Measurements from ENCODE around the gene RIC8A. TPM values are rescaled to one million over a fixed set of nuclear protein-coding genes. Genes with fewer than 3 reads are reported as not detected.
A peak's percentile ranks its signal among the peaks of the same experiment; 100 is the strongest.

RIC8A gene
- total and polyA plus RNA-seq, 2 donors = 54.7 to 59.1 TPM

DNA sequence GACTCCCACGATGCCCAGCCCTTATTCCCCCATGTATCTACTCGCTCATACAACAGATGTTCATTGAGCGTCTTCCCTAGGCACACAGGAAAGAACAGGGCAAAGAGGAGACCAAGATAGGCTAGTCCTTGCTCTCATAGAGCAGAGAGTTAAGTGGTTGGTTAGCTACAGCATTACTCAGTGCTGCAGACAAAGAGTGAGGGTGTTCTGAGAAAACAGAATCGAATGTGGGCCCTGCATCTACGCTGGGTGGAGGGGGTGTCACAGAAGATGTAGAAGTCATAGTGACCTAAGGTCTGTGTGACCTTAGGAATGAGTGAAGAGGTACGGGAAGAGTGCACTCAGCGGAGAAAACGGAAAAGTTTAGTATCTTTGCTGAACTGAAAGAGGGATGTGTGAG lies 41.6 kb downstream of the RIC8A start:
- Histone ChIP-seq H3K27me3 (ENCODE audit: control insufficient read depth in 2 of 2, insufficient read depth in 1 of 2, low read length in 1 of 2) (no peaks in the 10 kb centered on the region), H3K4me1 (ENCODE audit: control insufficient read depth in 2 of 2, insufficient read depth in 2 of 2, low read length in 2 of 2) (peaks cover 0 to 5% of the 10 kb centered on the region in 2 donors), H3K4me3 (ENCODE audit: low read length in 2 of 2) (no peak overlapping the region), H3K27ac (ENCODE audit: low read depth in 1 of 2, low read length in 1 of 2) (no peak overlapping the region), H3K9me3 (ENCODE audit: control insufficient read depth in 2 of 2, insufficient read depth in 1 of 2, low read length in 1 of 2) (no peaks in the 10 kb centered on the region), H3K36me3 (ENCODE audit: control insufficient read depth in 2 of 2, insufficient read depth in 2 of 2, low read length in 1 of 2) (peaks cover 80 to 92% of the 10 kb centered on the region in 2 donors)
- no peak for DNase-seq (ENCODE audit: low read depth in 6 of 9, low spot score in 9 of 9)
- 84% methylated on average over 8 of the region's 8 CpGs for WGBS

DNA sequence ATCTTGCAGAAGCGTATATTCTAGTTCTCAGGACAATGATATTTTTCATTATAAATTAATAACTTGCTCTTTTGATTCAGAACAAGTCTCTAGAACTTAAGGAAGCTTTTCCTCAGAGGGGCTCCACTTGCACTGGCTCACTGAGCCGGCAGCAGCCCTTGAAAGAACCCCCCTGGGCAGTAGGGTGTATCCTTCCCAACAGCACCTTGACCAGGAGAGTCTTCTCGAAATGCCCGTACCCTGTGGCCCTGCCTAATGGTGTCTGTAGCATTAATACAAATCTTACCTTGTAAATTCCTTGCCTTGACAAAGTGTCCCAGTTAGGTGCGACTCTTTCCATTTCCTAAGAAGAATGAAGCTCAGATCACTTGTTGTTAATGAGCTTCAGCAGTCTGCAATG lies 42.8 kb downstream of the RIC8A start:
- 95% methylated on average over 5 of the region's 5 CpGs for WGBS
- H3K9me3 ChIP-seq (ENCODE audit: control insufficient read depth in 2 of 2, insufficient read depth in 1 of 2, low read length in 1 of 2) = no peaks in the 10 kb centered on the region
- no peak for DNase-seq (ENCODE audit: low read depth in 6 of 9, low spot score in 9 of 9)
- H3K27ac ChIP-seq (ENCODE audit: low read depth in 1 of 2, low read length in 1 of 2) = no peak overlapping the region
- peaks cover 0 to 5% of the 10 kb centered on the region in 2 donors for H3K4me1 ChIP-seq (ENCODE audit: control insufficient read depth in 2 of 2, insufficient read depth in 2 of 2, low read length in 2 of 2)
- H3K36me3 ChIP-seq (ENCODE audit: control insufficient read depth in 2 of 2, insufficient read depth in 2 of 2, low read length in 1 of 2) = peaks cover 71 to 81% of the 10 kb centered on the region in 2 donors
- H3K27me3 ChIP-seq (ENCODE audit: control insufficient read depth in 2 of 2, insufficient read depth in 1 of 2, low read length in 1 of 2) = no peaks in the 10 kb centered on the region
- H3K4me3 ChIP-seq (ENCODE audit: low read length in 2 of 2) = no peak overlapping the region

DNA sequence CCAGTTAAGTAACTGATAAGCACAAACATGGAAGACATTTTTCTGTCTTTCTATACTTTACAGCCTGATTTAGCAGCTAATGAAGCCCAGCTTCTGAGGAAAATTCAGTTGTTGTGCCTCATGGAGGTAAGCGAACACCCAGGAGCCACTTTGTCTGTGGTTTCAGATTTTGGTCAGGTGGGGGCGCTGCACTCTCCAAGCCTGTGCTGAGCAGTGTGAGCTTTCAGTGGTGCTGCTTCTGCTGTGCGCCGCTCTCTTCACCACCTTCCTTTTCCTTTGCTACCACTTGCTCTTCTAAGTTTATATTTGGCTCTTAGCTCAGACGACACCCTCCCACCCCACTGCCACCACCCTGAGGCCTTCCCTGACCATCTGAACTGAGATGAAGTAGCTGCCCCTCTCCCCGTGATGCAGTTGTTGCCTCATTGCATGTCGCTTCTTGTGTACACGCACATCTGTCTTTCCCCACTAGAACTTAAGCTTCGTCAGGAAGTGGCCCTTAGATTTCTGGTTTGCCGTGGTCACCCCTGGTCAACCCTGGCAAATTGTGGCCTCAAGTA lies 43.3 kb downstream of the RIC8A start:
- 83% methylated on average over 10 of the region's 10 CpGs for WGBS
- no peak overlapping the region for H3K4me3 ChIP-seq (ENCODE audit: low read length in 2 of 2)
- H3K9me3 ChIP-seq (ENCODE audit: control insufficient read depth in 2 of 2, insufficient read depth in 1 of 2, low read length in 1 of 2) = no peaks in the 10 kb centered on the region
- H3K36me3 ChIP-seq (ENCODE audit: control insufficient read depth in 2 of 2, insufficient read depth in 2 of 2, low read length in 1 of 2) = peaks cover 69 to 75% of the 10 kb centered on the region in 2 donors
- H3K27me3 ChIP-seq (ENCODE audit: control insufficient read depth in 2 of 2, insufficient read depth in 1 of 2, low read length in 1 of 2) = no peaks in the 10 kb centered on the region
- peak overlapping the region; percentile 26 to 60 for H3K27ac ChIP-seq (ENCODE audit: low read depth in 1 of 2, low read length in 1 of 2)
- H3K4me1 ChIP-seq (ENCODE audit: control insufficient read depth in 2 of 2, insufficient read depth in 2 of 2, low read length in 2 of 2) = peaks cover 0 to 5% of the 10 kb centered on the region in 2 donors
- peak in 7 of 9 donors; percentile 40 to 83 (median 57) for DNase-seq (ENCODE audit: low read depth in 6 of 9, low spot score in 9 of 9)

DNA sequence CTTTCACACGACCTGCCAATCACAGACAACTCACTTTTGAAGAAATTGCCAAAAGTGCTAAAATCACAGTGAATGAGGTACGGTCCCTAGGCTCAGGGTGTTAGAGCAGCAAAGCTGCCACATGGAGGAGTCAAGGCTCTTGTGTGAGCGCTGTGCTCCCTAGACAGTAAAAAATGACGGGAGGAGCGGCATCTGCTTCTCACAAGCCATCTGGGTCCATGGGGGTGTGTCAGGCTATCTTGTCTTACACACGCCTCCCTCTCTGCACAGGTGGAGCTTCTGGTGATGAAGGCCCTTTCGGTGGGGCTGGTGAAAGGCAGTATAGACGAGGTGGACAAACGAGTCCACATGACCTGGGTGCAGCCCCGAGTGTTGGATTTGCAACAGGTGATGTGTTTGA lies 44.0 kb downstream of the RIC8A start:
- peak in 1 of 9 donors; percentile 20 for DNase-seq (ENCODE audit: low read depth in 6 of 9, low spot score in 9 of 9)
- Histone ChIP-seq H3K27ac (ENCODE audit: low read depth in 1 of 2, low read length in 1 of 2) (no peak overlapping the region), H3K9me3 (ENCODE audit: control insufficient read depth in 2 of 2, insufficient read depth in 1 of 2, low read length in 1 of 2) (no peaks in the 10 kb centered on the region), H3K27me3 (ENCODE audit: control insufficient read depth in 2 of 2, insufficient read depth in 1 of 2, low read length in 1 of 2) (no peaks in the 10 kb centered on the region), H3K4me1 (ENCODE audit: control insufficient read depth in 2 of 2, insufficient read depth in 2 of 2, low read length in 2 of 2) (peaks cover 0 to 5% of the 10 kb centered on the region in 2 donors), H3K36me3 (ENCODE audit: control insufficient read depth in 2 of 2, insufficient read depth in 2 of 2, low read length in 1 of 2) (peaks cover 61 to 68% of the 10 kb centered on the region in 2 donors), H3K4me3 (ENCODE audit: low read length in 2 of 2) (no peak overlapping the region)
- WGBS = 87% methylated on average over 10 of the region's 10 CpGs

DNA sequence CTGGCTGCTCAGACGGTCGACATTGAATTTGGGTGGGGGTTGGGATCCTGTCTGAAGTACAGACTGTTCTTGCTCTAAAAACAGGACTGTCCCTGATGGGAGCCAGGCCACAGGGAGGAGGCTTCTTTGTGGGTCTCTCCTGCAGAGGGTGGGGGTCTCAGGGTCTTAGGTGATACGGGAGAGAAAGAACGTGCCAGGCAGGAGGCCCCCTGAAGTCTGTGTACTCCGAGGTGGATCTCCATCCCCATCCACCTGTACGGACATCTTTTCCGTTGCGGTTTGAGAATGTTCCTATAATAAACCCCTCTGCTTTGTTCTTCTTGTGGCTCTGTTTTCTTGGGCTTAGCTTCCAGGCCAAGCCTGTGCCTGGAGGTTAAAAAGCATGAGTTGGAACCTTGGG lies 45.2 kb downstream of the RIC8A start:
- Histone ChIP-seq H3K27me3 (ENCODE audit: control insufficient read depth in 2 of 2, insufficient read depth in 1 of 2, low read length in 1 of 2) (peaks cover 0 to 2% of the 10 kb centered on the region in 2 donors), H3K27ac (ENCODE audit: low read depth in 1 of 2, low read length in 1 of 2) (no peak overlapping the region), H3K4me3 (ENCODE audit: low read length in 2 of 2) (no peak overlapping the region), H3K9me3 (ENCODE audit: control insufficient read depth in 2 of 2, insufficient read depth in 1 of 2, low read length in 1 of 2) (no peaks in the 10 kb centered on the region), H3K36me3 (ENCODE audit: control insufficient read depth in 2 of 2, insufficient read depth in 2 of 2, low read length in 1 of 2) (peaks cover 53 to 58% of the 10 kb centered on the region in 2 donors), H3K4me1 (ENCODE audit: control insufficient read depth in 2 of 2, insufficient read depth in 2 of 2, low read length in 2 of 2) (peaks cover 0 to 9% of the 10 kb centered on the region in 2 donors)
- WGBS = 96% methylated on average over 8 of the region's 8 CpGs
- no peak for DNase-seq (ENCODE audit: low read depth in 6 of 9, low spot score in 9 of 9)

DNA sequence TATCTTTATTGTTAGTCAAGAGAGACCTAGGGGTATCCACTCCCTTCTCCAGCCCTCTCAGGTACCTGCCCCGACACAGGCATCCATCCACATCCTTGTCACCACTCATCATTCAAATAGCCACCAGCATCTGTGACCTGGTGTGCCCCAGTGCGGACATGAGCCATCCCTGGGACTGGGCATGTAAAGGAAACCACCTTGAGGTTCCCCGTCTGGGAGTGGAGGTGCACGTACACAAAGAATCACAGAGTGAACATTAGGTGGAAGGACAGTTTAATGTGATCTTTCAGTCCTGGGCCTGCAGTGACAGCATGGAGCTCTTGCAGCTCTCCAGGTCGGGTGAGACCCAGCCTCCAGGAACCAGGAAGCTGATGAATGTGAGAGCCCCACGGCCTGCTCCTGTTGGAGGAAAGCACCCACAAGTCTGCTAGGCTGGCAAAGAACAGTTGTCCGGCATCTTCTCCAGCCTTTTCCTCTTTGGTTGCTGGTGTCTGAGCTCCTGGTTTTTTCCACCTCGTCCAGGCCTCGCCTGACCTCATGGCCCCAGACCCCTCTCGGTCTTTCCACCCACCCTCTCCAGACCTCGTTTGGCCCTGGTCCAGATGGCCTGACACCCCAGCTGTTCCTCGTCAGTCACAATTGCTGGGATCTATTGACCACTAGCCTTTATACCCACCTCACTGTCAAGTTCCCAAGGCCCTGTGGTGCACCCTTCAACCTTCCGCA lies 45.8 kb downstream of the RIC8A start:
- WGBS = 96% methylated on average over 13 of the region's 13 CpGs
- Histone ChIP-seq H3K36me3 (ENCODE audit: control insufficient read depth in 2 of 2, insufficient read depth in 2 of 2, low read length in 1 of 2) (peaks cover 49 to 51% of the 10 kb centered on the region in 2 donors), H3K4me1 (ENCODE audit: control insufficient read depth in 2 of 2, insufficient read depth in 2 of 2, low read length in 2 of 2) (peaks cover 0 to 9% of the 10 kb centered on the region in 2 donors), H3K9me3 (ENCODE audit: control insufficient read depth in 2 of 2, insufficient read depth in 1 of 2, low read length in 1 of 2) (no peaks in the 10 kb centered on the region), H3K27ac (ENCODE audit: low read depth in 1 of 2, low read length in 1 of 2) (no peak overlapping the region), H3K27me3 (ENCODE audit: control insufficient read depth in 2 of 2, insufficient read depth in 1 of 2, low read length in 1 of 2) (peaks cover 0 to 2% of the 10 kb centered on the region in 2 donors), H3K4me3 (ENCODE audit: low read length in 2 of 2) (no peak overlapping the region)
- no peak for DNase-seq (ENCODE audit: low read depth in 6 of 9, low spot score in 9 of 9)

DNA sequence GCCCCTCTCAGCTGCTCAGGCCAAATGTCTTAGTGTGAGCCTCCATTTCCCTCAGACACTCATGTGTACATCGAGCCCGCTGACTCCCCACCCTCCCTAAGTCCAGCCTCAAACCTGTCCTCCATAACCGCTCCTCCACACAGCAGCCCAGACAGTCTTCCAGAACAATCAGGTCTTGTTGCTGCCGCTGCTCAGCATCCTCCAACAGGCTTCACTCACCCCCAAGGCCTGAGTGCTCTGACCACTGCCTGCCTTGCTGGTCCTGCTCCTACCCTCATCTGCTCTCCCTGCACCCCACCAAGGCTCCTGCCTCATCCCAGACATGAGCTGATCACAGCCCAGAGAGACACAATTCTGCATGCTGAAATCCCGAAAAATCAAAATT lies 46.4 kb downstream of the RIC8A start:
- 98% methylated on average over 5 of the region's 5 CpGs for WGBS

DNA sequence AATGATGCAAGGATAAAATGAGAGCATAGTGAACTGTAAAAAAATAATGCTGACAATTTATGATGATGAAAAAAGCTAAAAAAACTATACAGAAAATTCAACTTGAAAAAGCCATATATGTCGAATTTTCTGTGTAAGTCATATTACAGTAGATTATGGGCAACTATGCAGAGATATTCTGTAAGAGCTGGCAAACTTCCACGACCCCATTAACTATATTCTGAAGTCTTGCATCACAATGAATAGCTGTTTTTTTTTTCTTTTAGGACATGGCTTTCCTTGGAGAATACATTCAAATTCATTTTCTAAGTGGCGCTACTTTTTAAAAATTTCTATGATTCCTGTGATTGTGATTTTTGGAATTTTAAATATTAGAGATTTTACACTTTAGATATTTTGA lies 47.7 kb downstream of the RIC8A start:
- Histone ChIP-seq H3K9me3 (ENCODE audit: control insufficient read depth in 2 of 2, insufficient read depth in 1 of 2, low read length in 1 of 2) (no peaks in the 10 kb centered on the region), H3K27me3 (ENCODE audit: control insufficient read depth in 2 of 2, insufficient read depth in 1 of 2, low read length in 1 of 2) (peaks cover 0 to 2% of the 10 kb centered on the region in 2 donors), H3K36me3 (ENCODE audit: control insufficient read depth in 2 of 2, insufficient read depth in 2 of 2, low read length in 1 of 2) (peaks cover 36 to 37% of the 10 kb centered on the region in 2 donors), H3K27ac (ENCODE audit: low read depth in 1 of 2, low read length in 1 of 2) (no peak overlapping the region), H3K4me1 (ENCODE audit: control insufficient read depth in 2 of 2, insufficient read depth in 2 of 2, low read length in 2 of 2) (peaks cover 0 to 9% of the 10 kb centered on the region in 2 donors), H3K4me3 (ENCODE audit: low read length in 2 of 2) (no peak overlapping the region)
- DNase-seq (ENCODE audit: low read depth in 6 of 9, low spot score in 9 of 9) = no peak
- WGBS = 85% methylated on average over 3 of the region's 3 CpGs

More for the DNA sequence above, 46.4 kb downstream of the RIC8A start:
- Histone ChIP-seq H3K9me3 (ENCODE audit: control insufficient read depth in 2 of 2, insufficient read depth in 1 of 2, low read length in 1 of 2) (no peaks in the 10 kb centered on the region), H3K27me3 (ENCODE audit: control insufficient read depth in 2 of 2, insufficient read depth in 1 of 2, low read length in 1 of 2) (peaks cover 0 to 2% of the 10 kb centered on the region in 2 donors), H3K4me1 (ENCODE audit: control insufficient read depth in 2 of 2, insufficient read depth in 2 of 2, low read length in 2 of 2) (peaks cover 0 to 9% of the 10 kb centered on the region in 2 donors), H3K27ac (ENCODE audit: low read depth in 1 of 2, low read length in 1 of 2) (no peak overlapping the region), H3K4me3 (ENCODE audit: low read length in 2 of 2) (no peak overlapping the region), H3K36me3 (ENCODE audit: control insufficient read depth in 2 of 2, insufficient read depth in 2 of 2, low read length in 1 of 2) (peaks cover 46 to 47% of the 10 kb centered on the region in 2 donors)
- no peak for DNase-seq (ENCODE audit: low read depth in 6 of 9, low spot score in 9 of 9)

DNA sequence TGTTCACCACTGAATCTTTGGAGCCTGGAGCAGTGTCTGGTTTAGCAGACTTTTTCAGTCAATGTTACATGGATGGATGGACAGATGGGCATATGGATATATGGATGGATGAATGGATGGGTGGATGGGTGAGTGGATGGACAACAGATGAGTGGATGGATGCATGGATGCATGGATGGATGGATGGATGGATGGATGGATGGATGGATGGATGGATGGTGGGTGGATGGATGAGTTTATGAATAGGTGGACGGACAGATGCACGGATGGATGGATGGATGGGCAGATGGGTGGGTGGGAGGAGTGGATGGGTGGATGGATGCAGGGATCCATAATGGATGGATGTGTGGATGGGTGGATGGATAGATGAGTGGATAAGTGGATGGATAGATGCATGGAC lies 48.3 kb downstream of the RIC8A start:
- H3K27me3 ChIP-seq (ENCODE audit: control insufficient read depth in 2 of 2, insufficient read depth in 1 of 2, low read length in 1 of 2) = peaks cover 0 to 2% of the 10 kb centered on the region in 2 donors
- H3K9me3 ChIP-seq (ENCODE audit: control insufficient read depth in 2 of 2, insufficient read depth in 1 of 2, low read length in 1 of 2) = no peaks in the 10 kb centered on the region
- H3K36me3 ChIP-seq (ENCODE audit: control insufficient read depth in 2 of 2, insufficient read depth in 2 of 2, low read length in 1 of 2) = peaks cover 30 to 32% of the 10 kb centered on the region in 2 donors
- no peak overlapping the region for H3K4me3 ChIP-seq (ENCODE audit: low read length in 2 of 2)
- peaks cover 0 to 7% of the 10 kb centered on the region in 2 donors for H3K4me1 ChIP-seq (ENCODE audit: control insufficient read depth in 2 of 2, insufficient read depth in 2 of 2, low read length in 2 of 2)
- DNase-seq (ENCODE audit: low read depth in 6 of 9, low spot score in 9 of 9) = no peak
- WGBS = 96% methylated on average over 2 of the region's 2 CpGs
- H3K27ac ChIP-seq (ENCODE audit: low read depth in 1 of 2, low read length in 1 of 2) = no peak overlapping the region

All from thymus (tissue), 11 donors.